ENCODE results near the gene FLVCR2. TPM values are rescaled to one million over a fixed set of nuclear protein-coding genes. Genes with fewer than 3 reads are reported as not detected.

Gene FLVCR2
- total RNA-seq, 2 donors from 2014 or later: 6.2 to 8.3 TPM

- no peak for ATAC-seq (ENCODE audit: insufficient number of reproducible peaks, low FRiP score, low read depth)
- Histone ChIP-seq H3K4me3 (no peak overlapping the region), H3K4me1 (ENCODE audit: control insufficient read depth in 1 of 2, low read depth in 2 of 2) (no peaks in the 10 kb centered on the region), H3K27me3 (replicated peaks; ENCODE audit: insufficient read depth) (no peaks in the 10 kb centered on the region), H3K9me3 (no peaks in the 10 kb centered on the region), H3K36me3 (no peaks in the 10 kb centered on the region), H3K27ac (no peak overlapping the region)
- no peak for TF ChIP-seq CTCF (IDR thresholded peaks at IDR 0.05)
- DNase-seq (ENCODE audit: low spot score): no peak
Measured at GRCh38 chr14:75554482-75554881, 23.9 kb upstream of the FLVCR2 start.

- Histone ChIP-seq H3K27ac (no peak overlapping the region), H3K4me1 (ENCODE audit: control insufficient read depth in 1 of 2, low read depth in 2 of 2) (no peaks in the 10 kb centered on the region), H3K27me3 (replicated peaks; ENCODE audit: insufficient read depth) (no peaks in the 10 kb centered on the region), H3K9me3 (no peaks in the 10 kb centered on the region), H3K36me3 (no peaks in the 10 kb centered on the region), H3K4me3 (no peak overlapping the region)
- DNase-seq (ENCODE audit: low spot score) (no peak), ATAC-seq (ENCODE audit: insufficient number of reproducible peaks, low FRiP score, low read depth) (no peak)
- no peak for TF ChIP-seq CTCF (IDR thresholded peaks at IDR 0.05)
Measured at GRCh38 chr14:75558440-75558839, 20.0 kb upstream of the FLVCR2 start.

GRCh38 chr14:75559045-75559444, 19.4 kb upstream of the FLVCR2 start:
- no peaks in the 10 kb centered on the region for H3K27me3 ChIP-seq (replicated peaks; ENCODE audit: insufficient read depth)
- H3K9me3 ChIP-seq: no peaks in the 10 kb centered on the region
- DNase-seq (ENCODE audit: low spot score) (no peak), ATAC-seq (ENCODE audit: insufficient number of reproducible peaks, low FRiP score, low read depth) (no peak)
- H3K27ac ChIP-seq: no peak overlapping the region
- H3K4me1 ChIP-seq (ENCODE audit: control insufficient read depth in 1 of 2, low read depth in 2 of 2): no peaks in the 10 kb centered on the region
- H3K36me3 ChIP-seq: no peaks in the 10 kb centered on the region
- no peak overlapping the region for H3K4me3 ChIP-seq
- no peak for TF ChIP-seq CTCF (IDR thresholded peaks at IDR 0.05)

- no peaks in the 10 kb centered on the region for H3K27me3 ChIP-seq (replicated peaks; ENCODE audit: insufficient read depth)
- H3K9me3 ChIP-seq: no peaks in the 10 kb centered on the region
- no peaks in the 10 kb centered on the region for H3K36me3 ChIP-seq
- no peak overlapping the region for H3K4me3 ChIP-seq
- TF ChIP-seq CTCF (IDR thresholded peaks at IDR 0.05): no peak
- no peak for ATAC-seq (ENCODE audit: insufficient number of reproducible peaks, low FRiP score, low read depth)
- DNase-seq (ENCODE audit: low spot score): no peak
- H3K4me1 ChIP-seq (ENCODE audit: control insufficient read depth in 1 of 2, low read depth in 2 of 2): no peaks in the 10 kb centered on the region
- H3K27ac ChIP-seq: no peak overlapping the region
Measured at GRCh38 chr14:75559451-75560222, 18.8 kb upstream of the FLVCR2 start.

GRCh38 chr14:75561013-75561432, 17.4 kb upstream of the FLVCR2 start:
- H3K27me3 ChIP-seq (replicated peaks; ENCODE audit: insufficient read depth): no peaks in the 10 kb centered on the region
- no peaks in the 10 kb centered on the region for H3K4me1 ChIP-seq (ENCODE audit: control insufficient read depth in 1 of 2, low read depth in 2 of 2)
- peak; percentile 59 for TF ChIP-seq CTCF (IDR thresholded peaks at IDR 0.05)
- H3K36me3 ChIP-seq: no peaks in the 10 kb centered on the region
- DNase-seq (ENCODE audit: low spot score): no peak
- no peak overlapping the region for H3K4me3 ChIP-seq
- ATAC-seq (ENCODE audit: insufficient number of reproducible peaks, low FRiP score, low read depth): no peak
- no peaks in the 10 kb centered on the region for H3K9me3 ChIP-seq
- H3K27ac ChIP-seq: no peak overlapping the region
